ENCODE results near the gene CWC22.
"Not testable (repeated sequence)": the region's sequence is repeated elsewhere in the genome, so short reads cannot be mapped to it uniquely, and the experiment has no call there.

DNA sequence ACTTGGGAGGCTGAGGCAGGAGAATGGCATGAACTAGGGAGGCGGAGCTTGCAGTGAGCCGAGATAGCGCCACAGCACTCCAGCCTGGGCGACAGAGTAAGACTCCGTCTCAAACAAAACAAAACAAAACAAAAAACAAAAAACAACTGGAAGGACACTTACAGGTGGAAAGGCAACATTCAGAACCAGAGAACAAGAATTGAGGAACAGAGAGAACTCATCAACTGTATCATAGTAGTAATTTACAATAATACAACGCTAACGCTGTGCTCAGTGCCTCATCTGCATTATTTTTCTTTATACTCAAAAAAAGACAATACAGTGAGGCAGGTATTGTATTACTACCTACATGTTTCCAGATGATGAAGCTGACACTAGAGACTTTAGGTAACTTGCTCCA, 1.6 kb downstream of the CWC22 start:
- TF ChIP-seq POLR2A (IDR thresholded peaks at IDR 0.05), result not testable (repeated sequence)
- TF ChIP-seq, protein P1, sequence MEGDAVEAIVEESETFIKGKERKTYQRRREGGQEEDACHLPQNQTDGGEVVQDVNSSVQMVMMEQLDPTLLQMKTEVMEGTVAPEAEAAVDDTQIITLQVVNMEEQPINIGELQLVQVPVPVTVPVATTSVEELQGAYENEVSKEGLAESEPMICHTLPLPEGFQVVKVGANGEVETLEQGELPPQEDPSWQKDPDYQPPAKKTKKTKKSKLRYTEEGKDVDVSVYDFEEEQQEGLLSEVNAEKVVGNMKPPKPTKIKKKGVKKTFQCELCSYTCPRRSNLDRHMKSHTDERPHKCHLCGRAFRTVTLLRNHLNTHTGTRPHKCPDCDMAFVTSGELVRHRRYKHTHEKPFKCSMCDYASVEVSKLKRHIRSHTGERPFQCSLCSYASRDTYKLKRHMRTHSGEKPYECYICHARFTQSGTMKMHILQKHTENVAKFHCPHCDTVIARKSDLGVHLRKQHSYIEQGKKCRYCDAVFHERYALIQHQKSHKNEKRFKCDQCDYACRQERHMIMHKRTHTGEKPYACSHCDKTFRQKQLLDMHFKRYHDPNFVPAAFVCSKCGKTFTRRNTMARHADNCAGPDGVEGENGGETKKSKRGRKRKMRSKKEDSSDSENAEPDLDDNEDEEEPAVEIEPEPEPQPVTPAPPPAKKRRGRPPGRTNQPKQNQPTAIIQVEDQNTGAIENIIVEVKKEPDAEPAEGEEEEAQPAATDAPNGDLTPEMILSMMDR (IDR thresholded peaks at IDR 0.05), result not testable (repeated sequence)

Measured in breast epithelium (tissue), 3 donors.